Testis (tissue), 2 donors: ENCODE measurements around the gene ARHGEF3.

Experiments used
- POLR2A ChIP-seq: fragments of 450-650 bp; IDR thresholded peaks from one replicate; pipeline ENCODE4 v1.6.1; 2017; ENCODE audit warnings: antibody characterized with exemption, mild to moderate bottlenecking, moderate library complexity
- TF ChIP-seq, protein P1 (sequence below), 3 experiments: fragments of 450-650 bp in 2 of 3; fragments of 200-600 bp in 1 of 3; sonication (generic) in 1 of 3; IDR thresholded peaks; one replicate each; pipeline ENCODE4 v1.5.1; 2016 to 2019; ENCODE audit warnings: antibody characterized with exemption in 3 of 3, mild to moderate bottlenecking in 2 of 3, moderate library complexity in 1 of 3

DNA sequence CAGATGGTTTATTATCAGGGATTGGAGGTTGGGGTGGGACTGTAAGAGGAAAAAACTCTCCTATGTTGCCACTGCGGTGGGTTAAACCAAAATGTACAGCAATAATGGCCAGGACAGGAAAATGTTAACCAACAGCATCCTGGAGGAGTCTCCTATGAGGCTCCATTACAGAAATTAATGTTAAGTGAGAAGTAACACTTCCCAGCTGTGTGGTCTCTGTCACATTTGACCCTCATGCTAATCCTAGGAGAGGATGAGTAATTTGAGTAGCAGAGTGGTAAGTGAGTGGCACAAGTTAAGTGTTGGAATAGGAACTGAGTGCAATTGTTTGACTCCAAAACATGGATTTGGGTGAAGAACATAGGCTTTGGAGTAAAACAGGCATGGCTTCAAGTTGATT lies 39.0 kb downstream of the ARHGEF3 start:
- TF ChIP-seq, protein P1, sequence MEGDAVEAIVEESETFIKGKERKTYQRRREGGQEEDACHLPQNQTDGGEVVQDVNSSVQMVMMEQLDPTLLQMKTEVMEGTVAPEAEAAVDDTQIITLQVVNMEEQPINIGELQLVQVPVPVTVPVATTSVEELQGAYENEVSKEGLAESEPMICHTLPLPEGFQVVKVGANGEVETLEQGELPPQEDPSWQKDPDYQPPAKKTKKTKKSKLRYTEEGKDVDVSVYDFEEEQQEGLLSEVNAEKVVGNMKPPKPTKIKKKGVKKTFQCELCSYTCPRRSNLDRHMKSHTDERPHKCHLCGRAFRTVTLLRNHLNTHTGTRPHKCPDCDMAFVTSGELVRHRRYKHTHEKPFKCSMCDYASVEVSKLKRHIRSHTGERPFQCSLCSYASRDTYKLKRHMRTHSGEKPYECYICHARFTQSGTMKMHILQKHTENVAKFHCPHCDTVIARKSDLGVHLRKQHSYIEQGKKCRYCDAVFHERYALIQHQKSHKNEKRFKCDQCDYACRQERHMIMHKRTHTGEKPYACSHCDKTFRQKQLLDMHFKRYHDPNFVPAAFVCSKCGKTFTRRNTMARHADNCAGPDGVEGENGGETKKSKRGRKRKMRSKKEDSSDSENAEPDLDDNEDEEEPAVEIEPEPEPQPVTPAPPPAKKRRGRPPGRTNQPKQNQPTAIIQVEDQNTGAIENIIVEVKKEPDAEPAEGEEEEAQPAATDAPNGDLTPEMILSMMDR (IDR thresholded peaks at IDR 0.05) = no peak
- TF ChIP-seq POLR2A = no peak
